Heart left ventricle (tissue), 13 donors: ENCODE measurements around the gene USP12.

ENCODE experiments used
- CTCF ChIP-seq, 12 donors: fragments of 200-600 bp; sonication (generic) in 4 of 12; IDR thresholded peaks; one replicate each; pipeline versions ENCODE4 v1.5.0 to v1.8.0; 2018 to 2022; ENCODE audit warnings: antibody characterized with exemption in 12 of 12, mild to moderate bottlenecking in 5 of 12
- POLR2A ChIP-seq, 2 donors: fragments of 450-650 bp; IDR thresholded peaks; one replicate each; pipeline ENCODE4 v1.6.1; 2017; ENCODE audit warnings: antibody characterized with exemption in 2 of 2, mild to moderate bottlenecking in 2 of 2, moderate library complexity in 2 of 2
- donor health status: ischemic (EF 13 %, LVEDD 7.1; RV severe dilation, severe dysfunction).
- donor health status: DM: no; HTN: yes; CAD: no.
- donor health status: DM: no; HTN: no; CAD: no.
- donor health status: ischemic (EF 25% LVEDD 6.9; RV normal size, moderate dysfunction).
- donor health status: ischemic (EF 25% LVEDD 5.7; RV mildly dilated, moderate dysfunction).
- donor health status: ischemic (EF 35%, LVEDD 5.7; RV mildly dilated, moderate dysfunction).
- donor health status: nonischemic (EF 11% LVEDD 7.7; RV severe dilation, severe dysfunction).
- donor health status: DM: yes; HTN: yes; CAD: no.
- donor health status: PGD.
- donor health status: ischemic (EF 29% LVEDD 5.4; RV normal size, mild dysfunction).
- donor health status: nonischemic (EF 23%, LVEDD 6.1; RV moderate dilation, normal function).

GRCh38 chr13:27177852-27178251 is 6.2 kb upstream of the USP12 start:
- TF ChIP-seq CTCF (IDR thresholded peaks at IDR 0.05) (no peak), POLR2A (IDR thresholded peaks at IDR 0.05) (no peak)
